22Rv1 (cell line): Measurements from ENCODE around the gene CENPS.

Experiments
- H3K27ac ChIP-seq: fragments of 450-650 bp; 2 replicates; pipeline ENCODE4 v1.5.1; 2017
- ZFX ChIP-seq: fragments of 450-650 bp; IDR thresholded peaks from 2 replicates; pipeline ENCODE4 v1.6.1; 2017; ENCODE audit warnings: antibody characterized with exemption, borderline replicate concordance
- TF ChIP-seq, protein P1 (sequence below): fragments of 450-650 bp; IDR thresholded peaks from 2 replicates; pipeline ENCODE4 v1.5.1; 2017; ENCODE audit warnings: mild to moderate bottlenecking

Gene CENPS

DNA sequence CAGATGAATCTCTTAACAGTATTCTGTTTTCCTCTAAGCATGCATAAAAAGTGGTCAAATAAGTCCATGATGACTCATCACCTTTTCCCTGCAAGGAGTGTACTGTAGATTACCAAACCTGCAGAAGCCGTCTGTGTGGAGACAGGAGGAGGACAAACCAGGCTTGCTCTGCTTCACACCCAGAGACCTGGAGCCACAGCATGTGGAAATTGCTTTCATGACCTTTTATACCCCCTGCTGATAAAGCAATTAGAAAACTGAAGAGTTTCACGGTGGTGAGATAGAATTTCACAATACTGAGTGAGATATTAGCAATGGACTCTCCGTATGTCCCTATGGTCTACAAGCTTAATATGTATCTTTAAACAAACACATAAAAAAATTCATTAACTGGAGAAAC, 29.0 kb downstream of the CENPS start:
- no peak for TF ChIP-seq ZFX
- TF ChIP-seq, protein P1, sequence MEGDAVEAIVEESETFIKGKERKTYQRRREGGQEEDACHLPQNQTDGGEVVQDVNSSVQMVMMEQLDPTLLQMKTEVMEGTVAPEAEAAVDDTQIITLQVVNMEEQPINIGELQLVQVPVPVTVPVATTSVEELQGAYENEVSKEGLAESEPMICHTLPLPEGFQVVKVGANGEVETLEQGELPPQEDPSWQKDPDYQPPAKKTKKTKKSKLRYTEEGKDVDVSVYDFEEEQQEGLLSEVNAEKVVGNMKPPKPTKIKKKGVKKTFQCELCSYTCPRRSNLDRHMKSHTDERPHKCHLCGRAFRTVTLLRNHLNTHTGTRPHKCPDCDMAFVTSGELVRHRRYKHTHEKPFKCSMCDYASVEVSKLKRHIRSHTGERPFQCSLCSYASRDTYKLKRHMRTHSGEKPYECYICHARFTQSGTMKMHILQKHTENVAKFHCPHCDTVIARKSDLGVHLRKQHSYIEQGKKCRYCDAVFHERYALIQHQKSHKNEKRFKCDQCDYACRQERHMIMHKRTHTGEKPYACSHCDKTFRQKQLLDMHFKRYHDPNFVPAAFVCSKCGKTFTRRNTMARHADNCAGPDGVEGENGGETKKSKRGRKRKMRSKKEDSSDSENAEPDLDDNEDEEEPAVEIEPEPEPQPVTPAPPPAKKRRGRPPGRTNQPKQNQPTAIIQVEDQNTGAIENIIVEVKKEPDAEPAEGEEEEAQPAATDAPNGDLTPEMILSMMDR: no peak
- peak overlapping the region; percentile 23; the same call in 1 of the 2 replicates for H3K27ac ChIP-seq

DNA sequence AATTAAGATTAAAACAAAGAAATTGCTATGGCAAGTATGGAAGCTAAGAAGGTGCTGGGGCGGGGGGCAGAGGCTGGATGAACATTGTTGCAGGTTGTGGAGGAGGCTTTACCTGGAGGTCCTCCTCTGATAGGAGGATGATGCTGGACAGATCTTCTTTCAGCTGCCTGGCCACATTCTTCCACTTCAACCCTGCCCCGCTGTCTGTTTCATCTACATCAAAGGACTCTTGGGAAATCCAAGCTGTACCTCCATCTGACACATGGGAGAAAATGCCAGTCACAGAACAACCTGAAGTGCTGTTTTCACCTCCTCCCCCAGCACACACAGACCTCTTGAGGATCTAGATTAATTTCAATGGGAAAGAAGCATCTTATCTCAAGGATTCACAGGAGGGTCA, 36.8 kb downstream of the CENPS start:
- H3K27ac ChIP-seq: no peak overlapping the region
- no peak for TF ChIP-seq ZFX
- TF ChIP-seq, protein P1: no peak

DNA sequence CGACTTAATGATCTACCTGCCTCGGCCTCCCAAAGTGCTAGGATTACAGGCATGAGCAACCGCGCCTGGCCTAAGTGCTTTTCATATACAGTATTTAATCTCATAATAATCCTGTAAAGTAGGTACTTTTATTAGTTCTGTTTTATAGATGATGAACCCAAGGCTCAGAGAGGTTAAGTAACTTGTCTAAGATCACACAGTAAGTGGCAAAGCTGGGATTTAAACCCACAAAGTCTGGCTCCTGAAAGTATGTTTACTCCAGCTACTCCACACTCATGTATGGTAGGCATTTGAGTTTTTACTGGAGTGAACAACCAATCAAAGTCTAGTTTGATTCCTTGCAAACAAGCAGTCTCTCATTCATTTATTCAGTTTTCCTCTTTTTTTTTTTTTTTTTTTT, 39.8 kb downstream of the CENPS start:
- TF ChIP-seq ZFX: no peak
- TF ChIP-seq, protein P1: no peak
- no peak overlapping the region for H3K27ac ChIP-seq

DNA sequence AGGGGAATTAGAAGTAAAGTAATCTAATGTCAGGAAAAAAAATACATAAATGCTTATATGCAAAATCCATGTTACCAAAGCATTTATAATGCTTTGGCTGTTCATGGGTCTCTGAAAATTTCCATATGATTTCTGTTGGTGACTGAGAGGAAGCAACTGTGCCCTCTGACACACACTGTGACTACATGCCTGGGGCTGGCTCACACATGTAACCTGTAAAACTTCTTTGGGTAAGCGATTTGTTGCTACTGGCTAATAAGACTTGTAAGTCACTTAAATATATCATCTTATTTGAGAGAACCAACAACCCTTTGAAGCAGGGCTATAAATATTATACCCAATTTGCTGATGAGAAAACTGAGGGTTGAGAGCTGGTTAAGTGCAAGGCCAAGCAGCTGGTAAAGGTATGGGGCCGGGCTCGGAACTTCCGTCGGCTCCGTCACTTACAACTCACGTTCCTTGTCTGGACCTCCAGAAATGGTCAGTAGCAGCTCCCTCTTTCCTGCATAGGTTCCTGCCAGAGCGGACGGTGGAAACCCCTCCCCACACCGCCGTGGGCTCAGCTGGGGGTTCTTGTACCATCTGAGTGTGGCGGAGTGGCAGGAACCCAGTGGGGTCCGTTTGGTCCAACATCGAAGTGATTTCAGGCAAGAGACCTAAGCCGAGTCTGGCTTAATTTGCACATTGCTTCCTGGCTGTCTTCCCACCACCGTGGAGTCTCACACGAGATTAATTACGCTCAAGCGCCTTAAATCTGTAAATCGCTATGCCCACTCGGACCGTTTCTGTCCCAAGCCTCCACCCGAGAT, 41.4 kb downstream of the CENPS start:
- peak overlapping the region; percentile 65 for H3K27ac ChIP-seq
- no peak for TF ChIP-seq ZFX
- TF ChIP-seq, protein P1: no peak

DNA sequence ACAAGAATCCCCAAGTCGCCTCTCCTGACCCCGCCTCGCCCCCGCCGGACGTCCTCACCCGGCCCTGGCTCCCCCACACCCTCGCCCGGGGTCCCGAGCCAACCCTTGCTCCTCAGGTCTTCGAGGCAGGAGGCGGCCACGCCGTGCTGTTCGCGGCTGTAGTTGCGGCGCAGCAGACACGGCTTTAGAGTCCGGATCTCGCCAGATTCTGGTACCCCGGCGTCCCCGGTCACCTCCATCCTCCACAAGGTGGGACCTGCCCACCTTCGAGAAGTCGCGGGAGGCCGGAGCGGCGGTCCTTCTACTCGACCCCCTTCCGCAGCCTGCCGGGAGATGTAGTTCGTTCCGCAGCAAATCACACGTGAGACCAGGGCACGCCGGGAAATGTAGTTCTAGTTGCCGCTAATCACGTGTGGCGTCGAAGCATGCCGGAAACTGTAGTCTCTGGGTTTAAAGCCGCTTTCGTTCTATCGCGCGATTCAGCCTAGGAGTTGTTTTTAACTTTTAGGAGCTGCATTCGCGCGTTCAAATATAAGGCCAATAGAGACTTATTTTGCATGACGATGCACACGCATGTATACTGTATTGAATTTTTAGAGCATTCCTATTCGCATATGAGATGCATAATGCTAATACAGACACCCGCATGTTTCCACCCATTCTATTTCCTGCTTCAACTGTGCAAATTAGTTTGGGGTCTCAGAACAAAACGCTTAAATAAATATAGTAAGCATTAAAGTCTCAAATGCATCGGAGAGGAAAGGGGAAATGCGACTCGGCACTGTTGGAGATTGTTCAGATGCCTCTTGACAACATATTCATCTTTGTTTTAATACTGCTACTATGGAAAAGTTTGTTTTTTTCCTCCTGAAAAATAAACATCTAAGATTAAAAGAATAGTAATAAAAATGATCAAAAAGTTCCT, 42.2 kb downstream of the CENPS start, which contains the start of gene DFFA:
Gene DFFA, minus strand, starts transcription at position 310 of the 925 bp plus-strand sequence. Its CDS starts 71 bp downstream, at position 239.
- TF ChIP-seq ZFX: no peak
- TF ChIP-seq, protein P1: no peak
- peak within 1 kb of the TSS; percentile 65 for H3K27ac ChIP-seq

DNA sequence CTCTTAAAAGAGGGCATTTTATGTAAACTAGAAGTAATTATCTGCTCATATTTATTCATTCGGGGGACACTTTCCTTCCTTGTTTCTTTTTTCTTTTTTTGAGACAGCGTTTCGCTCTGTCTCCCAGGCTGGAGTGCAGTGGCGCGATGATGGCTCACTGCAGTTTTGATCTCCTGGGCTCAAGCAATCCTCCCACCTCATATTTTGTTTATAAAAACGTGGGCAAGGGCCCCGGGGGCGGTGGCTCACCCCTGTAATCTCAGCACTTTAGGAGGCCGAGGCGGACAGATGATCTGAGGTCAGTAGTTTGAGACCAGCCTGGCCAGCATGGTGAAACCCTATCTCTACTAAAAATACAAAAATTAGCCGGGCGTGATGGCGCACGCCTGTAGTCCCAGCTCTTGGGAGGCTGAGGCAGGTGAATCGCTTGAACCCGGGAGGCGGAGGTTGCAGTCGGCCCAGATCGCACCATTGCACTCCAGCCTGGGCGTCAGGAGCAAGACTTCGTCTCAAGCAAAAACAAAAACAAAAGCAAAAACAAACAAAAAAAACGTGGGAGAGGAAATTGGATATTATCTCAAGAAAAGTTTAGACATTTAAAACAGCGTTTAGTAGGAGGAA, 43.0 kb downstream of the CENPS start:
- H3K27ac ChIP-seq: peak overlapping the region; percentile 65
- TF ChIP-seq, protein P1: no peak
- no peak for TF ChIP-seq ZFX

DNA sequence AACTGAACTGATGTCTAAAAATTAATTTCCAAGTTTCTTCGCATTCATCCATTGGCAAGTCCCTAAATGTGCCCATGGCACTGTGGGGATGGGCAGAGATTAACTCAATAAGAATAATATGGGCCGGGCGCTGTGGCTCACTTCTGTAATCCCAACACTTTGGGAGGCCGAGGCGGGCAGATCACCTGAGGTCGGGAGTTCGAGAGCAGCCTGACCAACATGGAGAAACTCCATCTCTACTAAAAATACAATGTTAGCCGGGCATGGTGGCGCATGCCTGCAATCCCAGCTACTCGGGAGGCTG, 44.0 kb downstream of the CENPS start:
- H3K27ac ChIP-seq: peak overlapping the region; percentile 71
